Loucy (cell line): ENCODE measurements around the gene CCDC39.

Source experiments
- CTCF ChIP-seq: fragments of 200-600 bp; sonication (generic); conservative IDR thresholded peaks from 2 replicates; pipeline ENCODE4 v1.5.1; 2014; ENCODE audit warnings: mild to moderate bottlenecking, antibody characterized with exemption, low read length
- EZH2phosphoT487 ChIP-seq: fragments of 200-600 bp; IDR thresholded peaks from 2 replicates; pipeline ENCODE4 v1.6.1; 2018; ENCODE audit warnings: antibody characterized with exemption, mild to moderate bottlenecking, moderate library complexity, borderline replicate concordance

DNA sequence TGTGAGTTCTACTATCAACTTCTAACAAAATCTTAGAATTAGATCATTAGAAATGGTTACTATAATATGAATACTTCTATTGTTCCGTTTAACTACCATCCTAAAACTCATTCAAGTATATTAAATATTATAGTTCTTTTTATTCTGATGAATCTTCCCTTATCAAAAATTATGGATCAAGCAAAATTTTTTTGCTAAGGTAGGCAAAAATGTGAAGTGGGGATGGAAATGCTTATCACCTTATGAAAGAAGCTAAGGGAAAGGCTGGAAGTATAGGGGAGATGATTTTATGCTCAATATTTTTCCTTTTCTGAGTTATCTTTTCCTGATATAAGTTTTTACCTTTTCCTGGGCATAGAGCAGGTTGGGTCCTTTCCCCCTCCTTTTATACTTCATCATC is 40.7 kb upstream of the CCDC39 start:
- TF ChIP-seq CTCF (no peak), EZH2phosphoT487 (no peak)
